HepG2 (cell line): ENCODE measurements around the gene GGA1. TPM values are rescaled to one million over a fixed set of nuclear protein-coding genes. Genes with fewer than 3 reads are reported as not detected.

Experiments used
- EZH2 ChIP-seq: conservative IDR thresholded peaks from 2 replicates; pipeline ENCODE4 v1.6.1; 2012; ENCODE audit warnings: mild to moderate bottlenecking, low read depth, low read length, moderate library complexity
- GATAD2A ChIP-seq: IDR thresholded peaks from 2 replicates; pipeline ENCODE4 v1.6.1; 2016
- GMEB1 ChIP-seq: sonication (generic); formaldehyde crosslinking; IDR thresholded peaks from 2 replicates; pipeline ENCODE4 v1.5.1; 2020; ENCODE audit warnings: missing genetic modification reagents, mild to moderate bottlenecking, borderline replicate concordance
- KDM5A ChIP-seq: fragments of 200-600 bp; sonication (generic); IDR thresholded peaks from 2 replicates; pipeline ENCODE4 v1.7.0; 2018; ENCODE audit warnings: antibody characterized with exemption, mild to moderate bottlenecking, low read length, borderline replicate concordance
- MED1 ChIP-seq: sonication (generic); formaldehyde crosslinking; IDR thresholded peaks from 2 replicates; pipeline ENCODE4 v1.4.0; 2020; ENCODE audit warnings: missing genetic modification reagents
- NFKB2 ChIP-seq: sonication (generic); formaldehyde crosslinking; IDR thresholded peaks from 2 replicates; pipeline ENCODE4 v1.4.0; 2020; ENCODE audit warnings: missing genetic modification reagents, borderline replicate concordance
- SMAD9 ChIP-seq: sonication (generic); formaldehyde crosslinking; IDR thresholded peaks from 2 replicates; pipeline ENCODE4 v1.5.1; 2020; ENCODE audit warnings: mild to moderate bottlenecking, missing genetic modification reagents
- TBP ChIP-seq: sonication (generic); formaldehyde crosslinking; IDR thresholded peaks from 2 replicates; pipeline ENCODE4 v1.5.0; 2020; ENCODE audit warnings: missing genetic modification reagents
- TCF12 ChIP-seq, 2 experiments: fragments of 450-650 bp in 1 of 2; sonication (generic) in 1 of 2; formaldehyde crosslinking in 1 of 2; IDR thresholded peaks; 2 replicates each; pipeline versions ENCODE4 v1.6.1 to v1.8.0; 2017 to 2022; ENCODE audit warnings: antibody characterized with exemption in 1 of 2, mild to moderate bottlenecking in 1 of 2, missing genetic modification reagents in 1 of 2, moderate library complexity in 1 of 2
- ZNF101 ChIP-seq: sonication (generic); formaldehyde crosslinking; IDR thresholded peaks from 2 replicates; pipeline ENCODE4 v1.4.0; 2020; ENCODE audit warnings: mild to moderate bottlenecking, low read depth, missing genetic modification reagents, borderline replicate concordance
- ZNF264 ChIP-seq: sonication (generic); formaldehyde crosslinking; IDR thresholded peaks from 2 replicates; pipeline ENCODE4 v1.4.0; 2020; ENCODE audit warnings: missing genetic modification reagents
- ZNF674 ChIP-seq: sonication (generic); formaldehyde crosslinking; IDR thresholded peaks from 2 replicates; pipeline ENCODE4 v1.5.0; 2020; ENCODE audit warnings: low read depth, mild to moderate bottlenecking, missing genetic modification reagents
- ZNF770 ChIP-seq: sonication (generic); formaldehyde crosslinking; IDR thresholded peaks from 2 replicates; pipeline ENCODE4 v1.5.0; 2020; ENCODE audit warnings: mild to moderate bottlenecking, missing genetic modification reagents
- ZNF773 ChIP-seq: sonication (generic); formaldehyde crosslinking; IDR thresholded peaks from 2 replicates; pipeline ENCODE4 v1.4.0; 2020; ENCODE audit warnings: missing genetic modification reagents, borderline replicate concordance
- ZSCAN9 ChIP-seq: IDR thresholded peaks from 2 replicates; pipeline ENCODE4 v1.6.1; 2016; ENCODE audit warnings: borderline replicate concordance
- polyA plus RNA-seq, 8 experiments: library from polyadenylated mRNA; depleted of rRNA in 3 of 8; stranded (reverse) in 7 of 8; unstranded in 1 of 8; fragments of >200 nt; fragmentation: Illumina TruSeq in 4 of 8; extraction: Trizol in 4 of 8; gene quantifications; 2 replicates each; pipeline versions ENCODE4 v1.2.1 to v1.2.3, GENCODE V29; 2011 to 2016; ENCODE audit warnings: low read depth in 4 of 8, missing spikeins in 1 of 8, mixed read lengths in 1 of 8; ENCODE audit not compliant: insufficient read depth in 1 of 8
- total RNA-seq, 5 experiments: library from RNA; depleted of rRNA; stranded (reverse); fragments of >200 nt; fragmentation: Illumina TruSeq; extraction: Trizol; gene quantifications; 2 replicates each; pipeline ENCODE4 v1.2.3, GENCODE V29; 2016; ENCODE audit warnings: low read depth in 1 of 5
- TF ChIP-seq, protein P1 (sequence below): IDR thresholded peaks from 2 replicates; pipeline ENCODE4 v1.6.1; 2012; ENCODE audit warnings: low read length, improper control_type of control experiment
- TF ChIP-seq, protein P2 (sequence below): sonication (generic); formaldehyde crosslinking; IDR thresholded peaks from 2 replicates; pipeline ENCODE4 v1.4.0; 2020; ENCODE audit warnings: missing genetic modification reagents
- TF ChIP-seq, protein P3 (sequence below): sonication (generic); formaldehyde crosslinking; IDR thresholded peaks from 2 replicates; pipeline ENCODE4 v1.5.0; 2020; ENCODE audit warnings: missing genetic modification reagents

GGA1 gene
- total and polyA plus RNA-seq, 2 of the 13 experiments (the other 11 are each of a cell fraction or from before 2014, with no cell fraction given): 29.1 to 87.2 TPM

DNA sequence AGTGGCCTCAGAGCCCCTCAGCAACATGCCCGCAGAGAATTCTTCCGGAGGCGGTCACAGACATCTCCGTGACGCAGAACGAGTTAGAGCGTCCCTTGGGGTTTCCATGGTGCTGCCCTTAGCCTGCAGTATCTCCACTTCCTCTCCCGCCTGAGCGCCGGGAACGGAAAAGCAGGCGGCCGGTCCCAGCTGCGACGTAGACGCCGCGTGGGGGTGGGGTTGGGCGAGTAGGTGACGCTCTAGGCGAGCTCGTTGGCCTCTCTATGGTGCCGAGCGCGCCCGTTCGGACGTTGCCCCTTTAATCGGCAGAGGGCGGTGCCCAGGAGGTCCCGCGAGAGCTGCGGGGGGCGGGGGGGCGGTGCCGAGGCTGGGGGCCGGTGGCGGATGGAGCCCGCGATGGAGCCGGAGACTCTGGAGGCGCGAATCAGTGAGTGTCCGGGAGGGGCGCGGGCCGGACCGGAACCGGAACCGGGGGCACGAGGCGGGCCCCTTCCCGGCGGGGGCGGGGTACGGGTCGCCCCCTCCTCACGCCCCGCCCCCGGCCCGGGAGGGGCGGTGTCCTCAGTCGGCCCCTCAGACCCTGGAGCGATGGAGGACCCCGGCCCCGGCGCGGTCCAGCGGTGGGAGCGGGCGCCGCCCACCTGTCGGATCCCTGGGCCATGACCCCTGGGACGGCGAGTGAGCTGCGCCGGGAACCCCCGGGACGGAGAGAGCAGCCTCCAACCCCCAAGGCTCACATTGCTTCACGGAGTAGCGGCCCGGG is at the start of gene GGA1 (continued):
- TF ChIP-seq, protein P1, sequence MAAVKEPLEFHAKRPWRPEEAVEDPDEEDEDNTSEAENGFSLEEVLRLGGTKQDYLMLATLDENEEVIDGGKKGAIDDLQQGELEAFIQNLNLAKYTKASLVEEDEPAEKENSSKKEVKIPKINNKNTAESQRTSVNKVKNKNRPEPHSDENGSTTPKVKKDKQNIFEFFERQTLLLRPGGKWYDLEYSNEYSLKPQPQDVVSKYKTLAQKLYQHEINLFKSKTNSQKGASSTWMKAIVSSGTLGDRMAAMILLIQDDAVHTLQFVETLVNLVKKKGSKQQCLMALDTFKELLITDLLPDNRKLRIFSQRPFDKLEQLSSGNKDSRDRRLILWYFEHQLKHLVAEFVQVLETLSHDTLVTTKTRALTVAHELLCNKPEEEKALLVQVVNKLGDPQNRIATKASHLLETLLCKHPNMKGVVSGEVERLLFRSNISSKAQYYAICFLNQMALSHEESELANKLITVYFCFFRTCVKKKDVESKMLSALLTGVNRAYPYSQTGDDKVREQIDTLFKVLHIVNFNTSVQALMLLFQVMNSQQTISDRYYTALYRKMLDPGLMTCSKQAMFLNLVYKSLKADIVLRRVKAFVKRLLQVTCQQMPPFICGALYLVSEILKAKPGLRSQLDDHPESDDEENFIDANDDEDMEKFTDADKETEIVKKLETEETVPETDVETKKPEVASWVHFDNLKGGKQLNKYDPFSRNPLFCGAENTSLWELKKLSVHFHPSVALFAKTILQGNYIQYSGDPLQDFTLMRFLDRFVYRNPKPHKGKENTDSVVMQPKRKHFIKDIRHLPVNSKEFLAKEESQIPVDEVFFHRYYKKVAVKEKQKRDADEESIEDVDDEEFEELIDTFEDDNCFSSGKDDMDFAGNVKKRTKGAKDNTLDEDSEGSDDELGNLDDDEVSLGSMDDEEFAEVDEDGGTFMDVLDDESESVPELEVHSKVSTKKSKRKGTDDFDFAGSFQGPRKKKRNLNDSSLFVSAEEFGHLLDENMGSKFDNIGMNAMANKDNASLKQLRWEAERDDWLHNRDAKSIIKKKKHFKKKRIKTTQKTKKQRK: no peak
- TF ChIP-seq SMAD9 (CRISPR knock-in tag) (no peak), ZNF770 (CRISPR knock-in tag) (peak; percentile 20; the same call in 1 of the 2 replicates), NFKB2 (CRISPR knock-in tag) (0 out of 2 replicates have a peak, but pooled peaks have one; percentile 53), TCF12 (IDR thresholded peaks at IDR 0.05) (no peak), TCF12 (CRISPR knock-in tag; IDR thresholded peaks at IDR 0.05) (peak; percentile 71; the same call in 1 of the 2 replicates), ZSCAN9 (CRISPR knock-in tag) (0 out of 2 replicates have a peak, but pooled peaks have one; percentile 17), KDM5A (peak; percentile 91), ZNF674 (CRISPR knock-in tag) (no peak), GMEB1 (CRISPR knock-in tag) (peak; percentile 93), GATAD2A (peak; percentile 51; the same call in 1 of the 2 replicates), EZH2 (no peak), MED1 (CRISPR knock-in tag) (peak; percentile 66), ZNF101 (CRISPR knock-in tag) (no peak), ZNF264 (no peak; the same call in 1 of the 2 replicates), TBP (CRISPR knock-in tag) (no peak), ZNF773 (no peak; the same call in 1 of the 2 replicates)
- TF ChIP-seq, protein P2, sequence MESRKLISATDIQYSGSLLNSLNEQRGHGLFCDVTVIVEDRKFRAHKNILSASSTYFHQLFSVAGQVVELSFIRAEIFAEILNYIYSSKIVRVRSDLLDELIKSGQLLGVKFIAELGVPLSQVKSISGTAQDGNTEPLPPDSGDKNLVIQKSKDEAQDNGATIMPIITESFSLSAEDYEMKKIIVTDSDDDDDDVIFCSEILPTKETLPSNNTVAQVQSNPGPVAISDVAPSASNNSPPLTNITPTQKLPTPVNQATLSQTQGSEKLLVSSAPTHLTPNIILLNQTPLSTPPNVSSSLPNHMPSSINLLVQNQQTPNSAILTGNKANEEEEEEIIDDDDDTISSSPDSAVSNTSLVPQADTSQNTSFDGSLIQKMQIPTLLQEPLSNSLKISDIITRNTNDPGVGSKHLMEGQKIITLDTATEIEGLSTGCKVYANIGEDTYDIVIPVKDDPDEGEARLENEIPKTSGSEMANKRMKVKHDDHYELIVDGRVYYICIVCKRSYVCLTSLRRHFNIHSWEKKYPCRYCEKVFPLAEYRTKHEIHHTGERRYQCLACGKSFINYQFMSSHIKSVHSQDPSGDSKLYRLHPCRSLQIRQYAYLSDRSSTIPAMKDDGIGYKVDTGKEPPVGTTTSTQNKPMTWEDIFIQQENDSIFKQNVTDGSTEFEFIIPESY: no peak
- TF ChIP-seq, protein P3, sequence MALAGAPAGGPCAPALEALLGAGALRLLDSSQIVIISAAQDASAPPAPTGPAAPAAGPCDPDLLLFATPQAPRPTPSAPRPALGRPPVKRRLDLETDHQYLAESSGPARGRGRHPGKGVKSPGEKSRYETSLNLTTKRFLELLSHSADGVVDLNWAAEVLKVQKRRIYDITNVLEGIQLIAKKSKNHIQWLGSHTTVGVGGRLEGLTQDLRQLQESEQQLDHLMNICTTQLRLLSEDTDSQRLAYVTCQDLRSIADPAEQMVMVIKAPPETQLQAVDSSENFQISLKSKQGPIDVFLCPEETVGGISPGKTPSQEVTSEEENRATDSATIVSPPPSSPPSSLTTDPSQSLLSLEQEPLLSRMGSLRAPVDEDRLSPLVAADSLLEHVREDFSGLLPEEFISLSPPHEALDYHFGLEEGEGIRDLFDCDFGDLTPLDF (CRISPR knock-in tag): peak; percentile 50
